Measurements from ENCODE around the gene ETV5.

- TF ChIP-seq CTCF (conservative IDR thresholded peaks at IDR 0.05 in 1 of 2, IDR thresholded peaks at IDR 0.05 in 1 of 2; ENCODE audit: low read depth in 1 of 2, low read length in 2 of 2) (no peak), EZH2 (IDR thresholded peaks at IDR 0.05; ENCODE audit: low read length, missing control alignments) (no peak)
These were observed 33.4 kb downstream of the ETV5 start for GRCh38 chr3:186075489-186075888.

Measured in fibroblast of lung (primary cell).